ENCODE measurements around the gene JAZF1.

DNA sequence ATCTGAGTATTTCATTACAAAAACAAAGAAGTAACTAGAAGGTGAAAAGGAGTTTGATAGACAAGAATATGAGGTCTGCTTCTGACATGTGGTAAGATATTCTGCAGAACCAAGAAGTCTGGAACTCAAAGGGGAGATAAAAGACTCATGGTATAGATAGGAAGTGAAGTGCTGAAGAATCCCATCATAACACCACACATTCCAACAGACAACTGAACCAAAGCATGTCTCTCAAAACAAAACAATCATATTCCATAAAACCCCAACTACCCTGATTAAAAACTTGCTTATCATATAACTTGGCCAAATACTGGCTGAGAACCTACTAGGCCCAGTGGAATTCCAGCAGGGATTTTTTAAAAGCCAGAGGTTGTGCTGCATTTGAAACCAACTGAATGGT is 178.7 kb downstream of the JAZF1 start:
- TF ChIP-seq POLR2A (IDR thresholded peaks at IDR 0.05), result no peak
- TF ChIP-seq, protein P1, sequence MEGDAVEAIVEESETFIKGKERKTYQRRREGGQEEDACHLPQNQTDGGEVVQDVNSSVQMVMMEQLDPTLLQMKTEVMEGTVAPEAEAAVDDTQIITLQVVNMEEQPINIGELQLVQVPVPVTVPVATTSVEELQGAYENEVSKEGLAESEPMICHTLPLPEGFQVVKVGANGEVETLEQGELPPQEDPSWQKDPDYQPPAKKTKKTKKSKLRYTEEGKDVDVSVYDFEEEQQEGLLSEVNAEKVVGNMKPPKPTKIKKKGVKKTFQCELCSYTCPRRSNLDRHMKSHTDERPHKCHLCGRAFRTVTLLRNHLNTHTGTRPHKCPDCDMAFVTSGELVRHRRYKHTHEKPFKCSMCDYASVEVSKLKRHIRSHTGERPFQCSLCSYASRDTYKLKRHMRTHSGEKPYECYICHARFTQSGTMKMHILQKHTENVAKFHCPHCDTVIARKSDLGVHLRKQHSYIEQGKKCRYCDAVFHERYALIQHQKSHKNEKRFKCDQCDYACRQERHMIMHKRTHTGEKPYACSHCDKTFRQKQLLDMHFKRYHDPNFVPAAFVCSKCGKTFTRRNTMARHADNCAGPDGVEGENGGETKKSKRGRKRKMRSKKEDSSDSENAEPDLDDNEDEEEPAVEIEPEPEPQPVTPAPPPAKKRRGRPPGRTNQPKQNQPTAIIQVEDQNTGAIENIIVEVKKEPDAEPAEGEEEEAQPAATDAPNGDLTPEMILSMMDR (IDR thresholded peaks at IDR 0.05), result no peak
